H1 (cell line): Measurements from ENCODE around the gene ETFB. TPM values are rescaled to one million over a fixed set of nuclear protein-coding genes. Genes with fewer than 3 reads are reported as not detected.

Experiments used
- CTCF ChIA-PET: fragments of 300-600 bp; sonication (Branson Sonifier 250); formaldehyde crosslinking; loops from one replicate; lab custom pipeline; 2021; ENCODE audit not compliant: partially characterized antibody; lab: Charles Lee
- POLR2A ChIA-PET: fragments of 300-600 bp; sonication (Branson Sonifier 250); formaldehyde crosslinking; loops from one replicate; lab custom pipeline; 2021; ENCODE audit warnings: inconsistent platforms; ENCODE audit not compliant: partially characterized antibody; lab: Charles Lee
- DNase-seq, 2 experiments: peaks; one replicate each; pipeline versions ENCODE4 v3.0.0 to v3.0.0-alpha.2; 2010 to 2022; ENCODE audit warnings: low spot score in 2 of 2, low read depth in 1 of 2, mixed read lengths in 1 of 2
- FAIRE-seq: peaks from 2 replicates; lab custom pipeline; 2011; peaks lifted over from hg19 to GRCh38; lab: Jason Lieb, UNC
- H2AFZ ChIP-seq: 2 replicates; pipeline ENCODE4 v1.8.1; 2012; ENCODE audit warnings: low read length, inconsistent platforms
- H2AK5ac ChIP-seq: 2 replicates; pipeline ENCODE4 v1.6.1; 2013; ENCODE audit warnings: low read depth, low read length
- H2BK120ac ChIP-seq: replicated peaks from 2 replicates; pipeline ENCODE3; 2013; ENCODE audit warnings: low read depth, low read length, inconsistent platforms
- H2BK12ac ChIP-seq: 2 replicates; pipeline ENCODE4 v1.6.1; 2013; ENCODE audit warnings: low read depth, low read length
- H2BK15ac ChIP-seq: 2 replicates; pipeline ENCODE4 v1.6.1; 2013; ENCODE audit warnings: low read length
- H2BK20ac ChIP-seq: 2 replicates; pipeline ENCODE4 v1.6.1; 2013; ENCODE audit warnings: low read length
- H2BK5ac ChIP-seq: 2 replicates; pipeline ENCODE4 v1.6.1; 2013; ENCODE audit warnings: low read depth, low read length
- H3K14ac ChIP-seq: 2 replicates; pipeline ENCODE4 v1.6.1; 2013; ENCODE audit warnings: inconsistent platforms; ENCODE audit not compliant: insufficient read length
- H3K18ac ChIP-seq: 2 replicates; pipeline ENCODE4 v1.6.1; 2013; ENCODE audit warnings: low read length; ENCODE audit errors: extremely low read depth
- H3K23ac ChIP-seq: 2 replicates; pipeline ENCODE4 v1.6.1; 2013; ENCODE audit warnings: inconsistent platforms; ENCODE audit not compliant: insufficient read length
- H3K23me2 ChIP-seq: 2 replicates; pipeline ENCODE4 v1.6.1; 2013; ENCODE audit warnings: low read depth, low read length
- H3K27ac ChIP-seq: 2 replicates; pipeline ENCODE4 v1.6.1; 2011; ENCODE audit warnings: low read depth, low read length, inconsistent platforms
- H3K27me3 ChIP-seq, 4 experiments: replicated peaks in 1 of 4; 1 replicate in 1 of 4; 2 replicates in 3 of 4; pipeline versions ENCODE4 v1.6.1 to v1.8.1; 2011 to 2013; ENCODE audit warnings: low read length in 3 of 4, mild to moderate bottlenecking in 3 of 4, inconsistent platforms in 2 of 4, mixed read lengths in 2 of 4, moderate library complexity in 1 of 4; ENCODE audit not compliant: control insufficient read depth in 3 of 4, insufficient read depth in 3 of 4; ENCODE audit errors: extremely low read depth in 1 of 4
- H3K36me3 ChIP-seq, 4 experiments: 2 replicates each; pipeline versions ENCODE4 v1.6.1 to v1.8.1; 2011 to 2013; ENCODE audit warnings: mild to moderate bottlenecking in 4 of 4, low read length in 3 of 4, moderate library complexity in 2 of 4, control low read depth in 1 of 4, inconsistent platforms in 1 of 4; ENCODE audit not compliant: insufficient read depth in 4 of 4, control insufficient read depth in 2 of 4
- H3K4ac ChIP-seq: replicated peaks from 2 replicates; pipeline ENCODE3; 2013; ENCODE audit warnings: low read length, low read depth, mixed read lengths, inconsistent platforms; ENCODE audit not compliant: insufficient read length
- H3K4me1 ChIP-seq, 4 experiments: replicated peaks in 1 of 4; 1 replicate in 1 of 4; 2 replicates in 3 of 4; pipeline versions ENCODE4 v1.6.1 to v1.8.1; 2011 to 2013; ENCODE audit warnings: low read length in 3 of 4, inconsistent platforms in 2 of 4, mixed read lengths in 1 of 4; ENCODE audit not compliant: insufficient read depth in 4 of 4, control insufficient read depth in 3 of 4
- H3K4me2 ChIP-seq, 2 experiments: 2 replicates each; pipeline versions ENCODE4 v1.6.1 to v1.8.1; 2011 to 2013; ENCODE audit warnings: low read depth in 2 of 2, low read length in 2 of 2, control low read depth in 1 of 2, inconsistent platforms in 1 of 2, mild to moderate bottlenecking in 1 of 2; ENCODE audit not compliant: insufficient read depth in 1 of 2
- H3K4me3 ChIP-seq, 4 experiments: fragments of 200-600, 300-600 bp in 1 of 4; sonication (generic), shearing (Covaris generic), sonication (Bioruptor Twin) in 1 of 4; 2 replicates each; pipeline versions ENCODE4 v1.5.1 to v1.8.1; 2011 to 2016; ENCODE audit warnings: low read length in 4 of 4, low read depth in 3 of 4, control low read depth in 2 of 4, inconsistent platforms in 2 of 4, mild to moderate bottlenecking in 2 of 4, mixed read lengths in 1 of 4, moderate library complexity in 1 of 4; ENCODE audit not compliant: insufficient read depth in 2 of 4; ENCODE audit errors: extremely low read depth in 1 of 4
- H3K56ac ChIP-seq: replicated peaks from 2 replicates; pipeline ENCODE3; 2013; ENCODE audit warnings: low read depth, mild to moderate bottlenecking, mixed read lengths, low read length, inconsistent platforms; ENCODE audit not compliant: insufficient read length
- H3K79me1 ChIP-seq: 2 replicates; pipeline ENCODE4 v1.6.1; 2013; ENCODE audit warnings: low read depth, low read length, control low read depth
- H3K79me2 ChIP-seq, 2 experiments: 2 replicates each; pipeline versions ENCODE4 v1.6.1 to v1.8.1; 2012 to 2013; ENCODE audit warnings: low read length in 2 of 2, mild to moderate bottlenecking in 2 of 2, inconsistent platforms in 1 of 2; ENCODE audit not compliant: insufficient read depth in 2 of 2, control insufficient read depth in 1 of 2
- H3K9ac ChIP-seq, 4 experiments: replicated peaks in 1 of 4; 1 replicate in 1 of 4; 2 replicates in 3 of 4; pipeline versions ENCODE4 v1.6.1 to v1.8.1; 2011 to 2013; ENCODE audit warnings: low read depth in 3 of 4, low read length in 3 of 4, control low read depth in 2 of 4, mild to moderate bottlenecking in 2 of 4, moderate library complexity in 2 of 4, inconsistent platforms in 1 of 4; ENCODE audit errors: extremely low read depth in 1 of 4
- H3K9me3 ChIP-seq, 2 experiments: 2 replicates each; pipeline versions ENCODE4 v1.6.1 to v1.8.1; 2012 to 2013; ENCODE audit warnings: mild to moderate bottlenecking in 2 of 2, moderate library complexity in 2 of 2, control low read depth in 1 of 2, inconsistent platforms in 1 of 2, low read depth in 1 of 2, low read length in 1 of 2, mixed read lengths in 1 of 2; ENCODE audit not compliant: insufficient read depth in 2 of 2
- H4K20me1 ChIP-seq, 2 experiments: replicated peaks in 1 of 2; 2 replicates each; pipeline versions ENCODE3 to v1.8.1; 2011 to 2013; ENCODE audit warnings: inconsistent platforms in 2 of 2, low read length in 2 of 2, mild to moderate bottlenecking in 1 of 2; ENCODE audit not compliant: insufficient read depth in 2 of 2, control insufficient read depth in 1 of 2
- H4K5ac ChIP-seq: 2 replicates; pipeline ENCODE4 v1.6.1; 2013; ENCODE audit warnings: low read length, low read depth, mixed read lengths, inconsistent platforms; ENCODE audit not compliant: insufficient read length
- H4K8ac ChIP-seq: 2 replicates; pipeline ENCODE4 v1.8.0; 2013; ENCODE audit warnings: mild to moderate bottlenecking, moderate library complexity, low read length, inconsistent platforms; ENCODE audit not compliant: insufficient read depth; ENCODE audit errors: extremely low read depth
- H4K91ac ChIP-seq: replicated peaks from 2 replicates; pipeline ENCODE3; 2013; ENCODE audit warnings: low read length, mixed read lengths, inconsistent platforms; ENCODE audit not compliant: insufficient read length
- ASH2L ChIP-seq: fragments of 200-600, 300-600 bp; sonication (generic); IDR thresholded peaks from one replicate; pipeline ENCODE4 v1.7.1; 2017; ENCODE audit warnings: low read length
- CTBP2 ChIP-seq: IDR thresholded peaks from 2 replicates; pipeline ENCODE4 v1.7.0; 2011; ENCODE audit warnings: borderline replicate concordance, mild to moderate bottlenecking, moderate library complexity, mixed read lengths, low read length; ENCODE audit not compliant: insufficient read depth, insufficient read length
- EGR1 ChIP-seq: IDR thresholded peaks from 2 replicates; pipeline ENCODE4 v1.6.1; 2011; ENCODE audit warnings: low read depth, low read length, borderline replicate concordance
- JUN ChIP-seq: IDR thresholded peaks from 2 replicates; pipeline ENCODE4 v1.6.1; 2011; ENCODE audit warnings: low read depth, mild to moderate bottlenecking, improper control_type of control experiment, low read length
- SRF ChIP-seq: IDR thresholded peaks from 2 replicates; pipeline ENCODE4 v1.6.1; 2011; ENCODE audit warnings: mild to moderate bottlenecking, low read depth, low read length, moderate library complexity
- SUZ12 ChIP-seq: fragments of 200-600 bp; sonication (generic); IDR thresholded peaks from 2 replicates; pipeline ENCODE4 v1.6.1; 2012; ENCODE audit warnings: mild to moderate bottlenecking, inconsistent platforms, low read length, moderate library complexity, mixed read lengths
- TEAD4 ChIP-seq: IDR thresholded peaks from 2 replicates; pipeline ENCODE4 v1.6.1; 2012; ENCODE audit warnings: low read depth, low read length, inconsistent platforms, mixed read lengths
- WGBS, 2 experiments: shearing (Covaris generic) in 1 of 2; methylation state at CpG; one replicate each; pipeline versions ENCODE4 v1.1.6 to v1.1.7; 2013 to 2015; ENCODE audit warnings: low lambda C conversion rate in 2 of 2, mixed read lengths in 2 of 2, inconsistent platforms in 1 of 2, low coverage in 1 of 2, missing lambda C conversion rate in 1 of 2; ENCODE audit not compliant: insufficient replicate concordance in 2 of 2, insufficient coverage in 1 of 2, insufficient read length in 1 of 2; ENCODE audit errors: extremely low coverage in 1 of 2, missing lambda C conversion rate in 1 of 2; 5-methylcytosine and 5-hydroxymethylcytosine counted together
- polyA plus RNA-seq, 7 experiments: library from polyadenylated mRNA; depleted of rRNA in 3 of 7; stranded (reverse) in 5 of 7; unstranded in 2 of 7; fragments of >200 nt in 5 of 7; fragments of 200-250 nt in 2 of 7; gene quantifications; 1 replicate in 5 of 7; 2 replicates in 1 of 7; 4 replicates in 1 of 7; pipeline versions ENCODE4 v1.2.1 to v1.2.3, GENCODE V29; 2011 to 2013; ENCODE audit warnings: missing spikeins in 2 of 7, mixed read lengths in 2 of 7
- total RNA-seq: library from RNA; stranded (reverse); fragmentation: NEBNext Ultra II Directional; extraction: Animal tissue kit (Norgen Biotek cat#: 25700); gene quantifications from 2 replicates; pipeline ENCODE4 v1.2.1, GENCODE V29; 2021

ETFB gene
- total and polyA plus RNA-seq, 2 of the 8 experiments (the other 6 are each of a cell fraction or from before 2014, with no cell fraction given): 40.0 to 66.5 TPM

GRCh38 chr19:51311351-51312257, 54.6 kb downstream of the ETFB start, which contains the start of gene IGLON5:
IGLON5 (plus strand) TSS chr19:51311644; CDS start chr19:51311848, 204 bp downstream.
- FAIRE-seq: no peak
- peak within 1 kb of the TSS; percentile 42 to 77 (median 56) for H3K4me3 ChIP-seq
- H3K79me1 ChIP-seq: no peaks in the 10 kb centered on the region
- H2AFZ ChIP-seq: no peak within 1 kb of the TSS
- no peak within 1 kb of the TSS for H2BK12ac ChIP-seq
- no peak within 1 kb of the TSS for H4K91ac ChIP-seq
- no peak for TF ChIP-seq SUZ12
- TF ChIP-seq JUN: no peak
- no peak for TF ChIP-seq EGR1
- TF ChIP-seq ASH2L: no peak
- TF ChIP-seq TEAD4: no peak
- TF ChIP-seq SRF: no peak
- TF ChIP-seq CTBP2: no peak
- 0 out of 8 replicates have a peak, but pooled peaks cover 0 to 2% (median 0%) of the 10 kb centered on the region in 4 experiments for H3K36me3 ChIP-seq
- no peak within 1 kb of the TSS for H2BK15ac ChIP-seq
- H2BK5ac ChIP-seq: no peak within 1 kb of the TSS; the same call in 1 of the 2 replicates
- H4K5ac ChIP-seq: peak within 1 kb of the TSS; percentile 74
- no peak for DNase-seq
- H3K14ac ChIP-seq: no peak within 1 kb of the TSS
- H4K8ac ChIP-seq: no peak within 1 kb of the TSS
- no peak within 1 kb of the TSS for H3K56ac ChIP-seq
- WGBS, 2 experiments: 0% methylated on average over 15 of the region's 76 CpGs; no CpG with 5 or more reads in 1 of the 2 experiments
- no peaks in the 10 kb centered on the region for H3K79me2 ChIP-seq
- H3K4me1 ChIP-seq: peaks cover 3 to 9% (median 6%) of the 10 kb centered on the region in 4 experiments; a peak in 5 of 7 replicates
- no peak within 1 kb of the TSS for H2BK20ac ChIP-seq
- peaks cover 0 to 3% of the 10 kb centered on the region in 2 experiments for H4K20me1 ChIP-seq
- H3K9me3 ChIP-seq: no peaks in the 10 kb centered on the region
- peak within 1 kb of the TSS in 3 of 4 experiments; percentile 13 to 66 (median 34); a peak in 5 of 7 replicates for H3K9ac ChIP-seq
- H3K23ac ChIP-seq: no peak within 1 kb of the TSS
- no peak within 1 kb of the TSS for H2AK5ac ChIP-seq
- H3K18ac ChIP-seq: peak within 1 kb of the TSS; percentile 48
- no peak within 1 kb of the TSS for H2BK120ac ChIP-seq
- no peak within 1 kb of the TSS for H3K4ac ChIP-seq
- POLR2A ChIA-PET: interaction anchor here (0.8 to 1.3 kb wide), 4 partner anchors 8 to 19 kb away, joined by 3 to 4 read pairs (median 3); no protein-coding TSS in a partner anchor
- CTCF ChIA-PET: interaction anchor here (1.1 to 1.2 kb wide), 2 partner anchors 33 to 70 kb away, joined by 3 to 4 read pairs; no protein-coding TSS in a partner anchor
- H3K4me2 ChIP-seq: peak within 1 kb of the TSS; percentile 79 to 80
- no peak within 1 kb of the TSS for H3K27ac ChIP-seq
- peaks cover 6% of the 10 kb centered on the region; the same call in 1 of the 2 replicates for H3K23me2 ChIP-seq
- H3K27me3 ChIP-seq: no peaks in the 10 kb centered on the region; a peak in 2 of 7 replicates
